Fibroblast of pulmonary artery (primary cell): ENCODE data around the gene ZNF516.

Experiments used
- DNase-seq: peaks from one replicate; pipeline ENCODE4 v3.0.0-alpha.2; 2010; ENCODE audit warnings: low read depth
- H3K4me3 ChIP-seq: replicated peaks from 2 replicates; pipeline ENCODE4 v1.5.1; 2011; ENCODE audit warnings: low read depth, mild to moderate bottlenecking, control low read depth, low read length, moderate library complexity
- CTCF ChIP-seq: IDR thresholded peaks from 2 replicates; pipeline ENCODE4 v1.5.1; 2011; ENCODE audit warnings: mild to moderate bottlenecking, control low read depth, low read length, inconsistent platforms; ENCODE audit errors: missing control alignments

The ZNF516 gene

GRCh38 chr18:76521417-76522121 is 26.5 kb upstream of the ZNF516 start:
- H3K4me3 ChIP-seq, result no peak overlapping the region
- TF ChIP-seq CTCF, result no peak
- no peak for DNase-seq

GRCh38 chr18:76518860-76519538 is 24.0 kb upstream of the ZNF516 start:
- peak; percentile 32 for DNase-seq
- H3K4me3 ChIP-seq, result peak overlapping the region; percentile 30

GRCh38 chr18:76518123-76518859 is 23.2 kb upstream of the ZNF516 start:
- no peak for TF ChIP-seq CTCF
- DNase-seq, result peak; percentile 36
- peak overlapping the region; percentile 30 for H3K4me3 ChIP-seq

More at GRCh38 chr18:76518860-76519538, 24.0 kb upstream of the ZNF516 start:
- no peak for TF ChIP-seq CTCF

GRCh38 chr18:76515576-76515975 is 20.5 kb upstream of the ZNF516 start:
- no peak for DNase-seq
- no peak overlapping the region for H3K4me3 ChIP-seq
- TF ChIP-seq CTCF, result no peak

GRCh38 chr18:76514573-76514972 is 19.5 kb upstream of the ZNF516 start:
- no peak overlapping the region for H3K4me3 ChIP-seq
- DNase-seq, result no peak
- no peak for TF ChIP-seq CTCF

- no peak for TF ChIP-seq CTCF
- no peak overlapping the region for H3K4me3 ChIP-seq
- no peak for DNase-seq
These were observed 12.9 kb upstream of the ZNF516 start for GRCh38 chr18:76507830-76508385.
